Caki2 (cell line): ENCODE results near the gene MUC12. TPM values are rescaled to one million over a fixed set of nuclear protein-coding genes. Genes with fewer than 3 reads are reported as not detected.

Experiments
- DNase-seq: peaks from one replicate; pipeline ENCODE4 v3.0.0-alpha.2; 2015; ENCODE audit warnings: low read depth
- in situ Hi-C: cut with HindIII; loops from 2 replicates; pipeline ENCODE4 v1.10.0; 2016; ENCODE audit warnings: low sequenced_read_pairs, low pct_unique_long_range_greater_than_20kb, mixed read lengths
- total RNA-seq: library from RNA; depleted of rRNA; stranded (reverse); fragments of >200 nt; shearing (Covaris generic); gene quantifications from 2 replicates; pipeline ENCODE4 v1.2.3, GENCODE V29; 2014; ENCODE audit warnings: low replicate concordance

The MUC12 gene
- total RNA-seq, 1 experiment from 2014 or later = 1.3 TPM

DNA sequence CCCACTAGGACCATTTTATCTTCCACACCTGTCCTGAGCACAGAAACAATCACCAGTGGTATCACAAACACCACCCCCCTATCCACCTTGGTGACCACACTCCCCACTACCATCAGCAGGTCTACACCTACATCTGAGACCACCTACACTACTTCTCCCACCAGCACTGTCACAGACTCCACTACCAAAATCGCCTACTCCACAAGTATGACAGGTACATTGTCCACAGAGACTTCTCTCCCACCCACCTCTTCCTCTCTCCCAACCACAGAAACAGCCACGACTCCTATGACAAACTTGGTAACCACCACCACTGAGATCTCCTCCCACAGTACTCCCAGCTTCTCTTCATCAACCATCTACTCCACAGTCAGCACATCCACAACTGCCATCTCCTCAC lies 16.7 kb upstream of the MUC12 start:
- DNase-seq = no peak
- in situ Hi-C loops = no loop called here

DNA sequence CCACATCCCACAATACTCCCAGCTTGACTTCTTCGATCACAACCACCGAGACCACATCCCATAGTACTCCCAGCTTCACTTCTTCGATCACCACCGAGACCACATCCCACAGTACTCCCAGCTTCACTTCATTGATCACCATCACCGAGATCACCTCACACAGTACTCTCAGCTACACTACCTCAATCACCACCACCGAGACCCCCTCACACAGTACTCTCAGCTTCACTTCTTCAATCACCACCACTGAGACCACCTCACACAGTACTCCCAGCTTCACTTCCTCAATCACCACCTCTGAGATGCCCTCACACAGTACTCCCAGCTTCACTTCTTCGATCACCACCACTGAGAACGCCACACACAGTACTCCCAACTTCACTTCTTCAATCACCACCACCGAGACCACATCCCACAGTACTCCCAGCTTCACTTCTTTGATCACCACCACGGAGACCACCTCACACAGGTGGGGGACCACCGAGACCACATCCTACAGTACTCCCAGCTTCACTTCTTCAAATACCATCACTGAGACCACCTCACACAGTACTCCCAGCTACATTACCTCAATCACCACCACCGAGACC lies 11.4 kb upstream of the MUC12 start:
- in situ Hi-C loops = no loop called here
- DNase-seq = no peak

DNA sequence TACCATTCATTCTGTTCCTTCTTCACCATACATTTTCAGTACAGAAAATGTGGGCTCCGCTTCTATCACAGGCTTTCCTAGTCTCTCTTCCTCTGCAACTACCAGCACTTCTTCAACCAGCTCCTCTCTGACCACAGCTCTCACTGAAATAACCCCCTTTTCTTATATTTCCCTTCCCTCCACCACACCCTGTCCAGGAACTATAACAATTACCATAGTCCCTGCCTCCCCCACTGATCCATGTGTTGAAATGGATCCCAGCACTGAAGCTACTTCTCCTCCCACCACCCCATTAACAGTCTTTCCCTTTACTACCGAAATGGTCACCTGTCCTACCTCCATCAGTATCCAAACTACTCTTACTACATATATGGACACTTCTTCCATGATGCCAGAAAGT lies 9.5 kb upstream of the MUC12 start:
- in situ Hi-C loops = no loop called here
- DNase-seq = no peak

DNA sequence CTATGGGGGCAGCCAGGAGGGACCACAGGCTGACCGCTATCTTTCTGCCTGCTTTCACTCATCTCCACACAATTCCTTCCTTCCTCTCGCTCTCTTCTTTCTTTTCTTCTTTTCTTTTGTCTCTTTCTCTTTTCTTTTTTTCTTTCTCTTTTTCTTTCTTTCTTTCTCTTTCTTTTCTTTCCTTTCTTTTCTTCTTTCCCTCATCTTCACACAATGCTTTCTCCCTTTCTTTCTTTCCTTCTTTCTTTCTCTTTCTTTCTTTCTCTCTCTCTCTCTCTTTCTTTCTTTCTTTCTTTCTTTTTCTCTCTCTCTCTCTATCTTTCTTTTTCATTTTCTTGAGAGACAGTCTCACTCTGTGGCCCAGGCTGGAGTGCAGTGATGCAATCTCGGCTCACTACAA lies 6.8 kb upstream of the MUC12 start:
- in situ Hi-C loops = no loop called here
- no peak for DNase-seq

DNA sequence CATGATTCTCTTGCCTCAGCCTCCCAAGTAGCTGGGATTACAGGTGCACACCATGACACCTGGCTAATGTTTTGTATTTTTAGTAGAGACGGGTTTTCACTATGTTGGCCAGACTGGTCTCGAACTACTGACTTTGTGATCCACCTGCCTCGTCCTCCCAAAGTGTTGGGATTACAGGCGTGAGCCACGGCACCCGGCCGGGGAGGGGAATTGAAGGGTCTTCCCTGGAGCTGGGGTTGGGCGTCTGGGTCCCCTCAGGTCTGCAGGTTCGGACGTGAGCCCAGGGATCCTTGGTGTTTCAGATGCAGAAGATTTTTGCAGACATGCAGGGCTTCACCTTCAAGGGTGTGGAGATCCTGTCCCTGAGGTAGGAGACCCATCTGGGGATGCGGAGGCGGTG lies 6.0 kb upstream of the MUC12 start:
- no peak for DNase-seq
- in situ Hi-C loops = no loop called here

DNA sequence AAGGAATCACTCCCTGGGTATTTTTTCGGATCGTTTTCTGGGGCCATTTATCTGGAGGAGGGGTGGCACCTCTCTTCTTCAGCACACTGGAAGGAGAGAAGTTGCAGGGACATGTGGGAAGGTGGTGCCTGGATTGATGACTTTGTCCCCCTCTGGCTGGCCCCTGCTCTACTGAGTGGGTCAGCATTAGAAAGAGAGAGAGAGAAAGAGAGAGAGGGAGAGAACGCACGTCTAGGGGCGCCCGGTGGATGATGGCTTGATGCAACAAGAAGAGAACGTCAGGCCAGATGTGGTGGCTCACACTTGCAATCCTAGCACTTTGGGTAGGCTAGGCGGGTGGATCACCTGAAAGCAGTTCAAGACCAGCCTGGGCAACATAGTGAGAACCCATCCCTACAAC lies 5.5 kb upstream of the MUC12 start:
- in situ Hi-C loops = no loop called here
- no peak for DNase-seq

DNA sequence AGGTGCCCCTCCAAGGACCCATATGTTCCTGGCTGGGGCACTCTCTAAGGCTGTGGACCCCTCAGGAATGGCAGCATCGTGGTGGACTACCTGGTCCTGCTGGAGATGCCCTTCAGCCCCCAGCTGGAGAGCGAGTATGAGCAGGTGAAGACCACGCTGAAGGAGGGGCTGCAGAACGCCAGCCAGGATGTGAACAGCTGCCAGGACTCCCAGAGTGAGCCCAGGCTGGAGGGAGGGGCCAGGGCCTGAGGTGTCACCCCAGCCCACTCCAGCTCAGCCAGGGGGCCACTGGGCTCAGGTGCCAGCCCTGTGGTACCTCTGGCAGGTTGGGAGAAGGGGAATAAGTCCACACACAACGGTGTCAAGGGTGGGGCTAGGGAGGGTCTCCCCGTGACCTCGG lies 4.7 kb upstream of the MUC12 start:
- in situ Hi-C loops = no loop called here
- DNase-seq = no peak

DNA sequence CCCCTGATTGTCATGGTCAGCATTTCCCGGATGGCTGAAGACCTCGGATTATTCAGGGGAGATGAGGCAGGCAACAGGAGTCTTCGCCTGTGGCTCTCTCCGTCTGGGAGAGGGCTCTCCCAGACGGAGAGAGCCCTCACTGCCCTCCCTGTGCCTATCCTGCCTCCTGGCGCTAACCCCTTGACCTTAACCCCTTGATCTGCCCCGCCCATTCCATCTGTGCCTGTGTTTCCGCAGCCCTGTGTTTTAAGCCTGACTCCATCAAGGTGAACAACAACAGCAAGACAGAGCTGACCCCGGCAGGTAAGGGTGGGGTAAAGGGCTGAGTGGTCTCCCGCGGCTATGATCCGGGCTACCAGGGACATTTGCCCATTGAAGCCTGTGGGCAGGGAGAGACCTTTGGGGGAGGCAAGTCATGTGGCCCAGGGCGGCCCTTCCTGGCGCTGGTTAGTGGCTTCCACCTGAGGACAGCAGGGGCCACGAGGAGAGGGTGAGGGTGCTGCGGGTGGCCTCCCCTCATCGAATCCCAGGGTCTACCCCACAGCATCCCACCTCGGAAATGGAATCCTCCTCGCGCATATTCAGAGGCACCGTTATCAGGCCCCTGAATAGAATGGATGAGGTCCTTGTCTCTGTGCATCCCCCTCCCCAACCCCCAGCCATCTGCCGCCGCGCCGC lies 4.2 kb upstream of the MUC12 start:
- in situ Hi-C loops = no loop called here
- DNase-seq = no peak

DNA sequence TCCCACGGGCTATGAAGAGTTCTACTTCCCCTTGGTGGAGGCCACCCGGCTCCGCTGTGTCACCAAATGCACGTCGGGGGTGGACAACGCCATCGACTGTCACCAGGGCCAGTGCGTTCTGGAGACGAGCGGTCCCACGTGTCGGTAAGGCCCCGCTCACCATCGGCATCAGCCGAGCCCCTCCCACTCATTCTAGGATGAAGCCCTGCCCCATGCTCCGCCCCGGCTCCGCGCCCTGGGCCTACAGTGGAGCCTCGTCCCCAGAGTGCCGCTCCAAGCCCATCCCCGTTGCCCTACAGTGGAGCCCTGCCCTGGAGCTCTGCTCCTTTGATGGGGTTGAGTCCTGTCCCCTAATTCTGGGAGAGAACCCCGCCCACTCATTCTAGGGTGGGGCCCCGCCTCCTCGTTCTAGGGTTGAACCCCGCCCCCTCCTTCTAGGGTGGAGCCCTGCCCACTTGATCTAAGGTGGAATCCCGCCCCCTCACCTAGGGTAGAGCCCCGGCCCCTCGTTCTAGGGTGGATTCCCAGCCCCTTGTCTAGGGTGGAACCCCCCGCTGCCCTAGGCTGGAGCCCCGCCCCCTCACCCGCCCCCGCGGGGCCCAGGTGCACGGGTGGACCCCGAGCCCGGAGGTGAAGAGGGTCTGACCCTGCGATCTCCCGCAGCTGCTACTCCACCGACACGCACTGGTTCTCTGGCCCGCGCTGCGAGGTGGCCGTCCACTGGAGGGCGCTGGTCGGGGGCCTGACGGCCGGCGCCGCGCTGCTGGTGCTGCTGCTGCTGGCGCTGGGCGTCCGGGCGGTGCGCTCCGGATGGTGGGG lies 3.4 kb upstream of the MUC12 start:
- in situ Hi-C loops = no loop called here
- peak; percentile 83 for DNase-seq

DNA sequence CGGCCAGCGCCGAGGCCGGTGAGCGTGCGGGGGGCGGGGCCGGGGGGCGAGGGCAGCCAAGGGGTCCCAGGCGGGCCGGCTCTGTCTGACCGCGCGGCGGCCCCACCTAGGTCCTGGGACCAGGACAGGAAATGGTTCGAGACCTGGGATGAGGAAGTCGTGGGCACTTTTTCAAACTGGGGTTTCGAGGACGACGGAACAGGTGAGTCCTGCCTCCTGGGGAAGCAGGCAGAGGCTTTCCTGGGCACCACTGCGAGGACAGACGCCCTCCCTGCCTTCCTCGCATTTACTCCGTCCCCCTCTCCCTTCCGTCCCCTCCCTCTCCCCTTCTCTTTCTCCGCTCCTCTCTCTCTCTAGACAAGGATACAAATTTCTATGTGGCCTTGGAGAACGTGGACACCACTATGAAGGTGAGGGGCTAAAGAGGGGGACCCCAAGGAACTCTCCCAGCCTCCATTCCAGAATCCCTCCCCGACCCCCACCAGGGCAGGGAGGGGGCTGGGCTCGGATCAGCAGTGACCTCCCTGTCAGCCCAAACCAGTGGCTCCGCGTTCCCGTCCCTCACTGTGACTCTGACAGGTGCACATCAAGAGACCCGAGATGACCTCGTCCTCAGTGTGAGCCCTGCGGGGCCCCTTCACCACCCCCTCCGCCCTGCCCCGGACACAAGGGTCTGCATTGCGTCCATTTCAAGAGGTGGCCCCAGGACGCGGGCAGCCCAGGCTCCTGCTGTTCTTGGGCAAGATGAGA lies 2.6 kb upstream of the MUC12 start:
- peak; percentile 24 for DNase-seq
- in situ Hi-C loops = no loop called here

DNA sequence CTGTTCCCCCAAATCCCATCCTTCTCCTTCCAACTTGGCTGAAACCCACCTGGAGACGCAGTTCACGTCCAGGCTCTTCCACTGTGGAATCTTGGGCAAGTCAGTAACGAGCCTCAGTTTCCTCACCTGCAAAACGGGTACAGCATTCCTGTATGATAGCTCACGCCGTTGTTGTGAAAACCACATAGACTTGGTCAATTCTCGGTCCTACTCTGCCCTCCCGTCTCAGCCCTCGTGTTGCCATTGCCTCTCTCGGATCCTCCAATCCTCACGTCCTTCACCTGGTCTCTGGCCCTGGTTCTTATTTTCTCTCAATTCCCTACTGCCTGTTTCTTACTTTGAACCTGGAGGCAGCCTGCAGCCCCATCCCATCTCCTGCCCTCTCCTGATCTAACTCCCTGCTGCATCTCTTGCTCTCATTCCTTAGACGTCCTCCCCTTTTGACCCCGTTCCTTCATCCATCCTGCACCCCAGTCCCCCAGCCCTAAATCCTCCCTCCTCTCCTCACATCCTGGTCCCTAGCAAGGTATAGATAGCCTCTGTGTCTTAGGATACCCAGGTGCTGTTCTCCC lies 2.0 kb upstream of the MUC12 start:
- in situ Hi-C loops = no loop called here
- no peak for DNase-seq

DNA sequence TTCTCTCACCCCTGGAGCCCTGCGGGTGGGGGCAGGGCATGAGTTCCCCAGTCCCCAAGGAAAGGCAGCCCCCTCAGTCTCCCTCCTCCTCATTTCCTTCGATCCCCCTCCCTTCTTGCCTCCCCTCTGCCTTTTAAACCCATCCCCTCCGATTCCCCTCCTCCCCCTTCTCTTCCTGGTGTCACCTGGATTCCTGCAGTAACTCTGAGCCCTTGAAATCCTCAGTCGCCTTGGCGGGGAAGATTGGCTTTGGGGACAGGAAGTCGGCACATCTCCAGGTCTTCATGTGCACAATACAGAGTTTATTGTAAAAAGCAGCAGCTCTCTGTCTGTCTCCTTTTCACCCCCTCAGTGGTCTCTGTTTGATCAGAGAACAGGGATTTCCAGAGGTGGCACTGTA lies 1.3 kb upstream of the MUC12 start:
- in situ Hi-C loops = no loop called here
- no peak for DNase-seq

DNA sequence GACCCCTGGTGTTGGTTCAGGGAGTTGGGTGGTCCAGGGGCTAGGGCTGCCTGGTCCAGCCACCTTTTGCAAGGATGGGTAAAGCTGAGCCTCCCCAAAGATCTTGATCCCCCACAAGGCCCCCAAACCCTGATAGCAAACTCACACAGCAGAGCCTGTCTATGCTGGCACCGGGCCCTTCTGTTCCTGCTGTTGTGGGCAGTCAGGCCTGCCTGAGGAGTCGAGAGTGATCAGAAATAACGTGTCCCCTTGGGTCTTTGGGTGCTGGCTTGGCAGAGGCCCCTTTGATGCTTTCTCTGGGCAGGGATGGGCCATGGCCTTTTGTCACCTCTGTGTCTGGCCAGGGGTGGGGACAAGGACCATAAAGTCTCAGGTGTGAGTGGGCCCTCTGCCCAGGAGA lies 715 bp upstream of the MUC12 start:
- in situ Hi-C loops = no loop called here
- DNase-seq = no peak

DNA sequence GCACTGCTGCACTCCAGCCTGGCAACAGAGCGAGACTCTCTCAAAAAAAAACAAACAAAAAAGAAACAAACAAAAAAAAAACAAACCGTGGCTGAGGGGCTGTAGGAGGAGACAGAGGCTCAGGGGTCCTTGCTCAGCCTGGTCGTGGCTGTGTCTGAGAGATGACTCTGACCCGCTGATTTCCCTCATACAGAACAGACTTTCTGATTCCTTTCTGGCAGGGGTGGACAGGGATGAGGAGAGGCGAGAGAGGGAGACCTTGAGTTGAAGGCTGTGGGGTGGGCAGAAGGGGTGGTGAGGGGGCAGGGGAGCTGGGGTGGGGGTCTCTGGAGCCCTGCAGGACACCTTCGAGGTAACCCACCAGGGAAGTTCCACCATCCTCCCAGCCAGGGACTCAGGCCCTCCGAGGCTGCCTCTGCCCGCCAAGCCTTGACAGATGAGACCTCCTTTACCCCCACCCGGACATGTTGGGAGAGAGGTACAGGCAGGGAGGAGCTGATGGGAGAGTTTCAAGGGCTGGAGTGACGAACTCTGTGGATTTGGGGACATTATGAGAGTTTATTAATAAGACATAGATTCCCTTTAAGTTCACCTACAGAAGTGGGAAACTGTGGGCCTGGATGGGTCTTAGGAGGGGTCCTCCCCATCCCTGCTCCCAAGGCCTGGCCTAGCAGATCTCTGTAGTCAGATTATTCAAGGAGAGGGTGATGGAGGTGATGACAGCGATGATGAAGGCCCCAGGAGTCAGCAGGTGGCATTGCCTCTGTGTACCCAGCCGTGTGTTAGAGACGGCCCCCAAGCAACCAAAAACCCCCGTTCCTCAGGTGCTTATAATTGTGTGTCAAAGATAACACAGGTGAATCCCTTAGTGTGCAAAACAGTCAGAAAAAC lies 2.0 kb downstream of the MUC12 start:
- no peak for DNase-seq
- in situ Hi-C loops = no loop called here

DNA sequence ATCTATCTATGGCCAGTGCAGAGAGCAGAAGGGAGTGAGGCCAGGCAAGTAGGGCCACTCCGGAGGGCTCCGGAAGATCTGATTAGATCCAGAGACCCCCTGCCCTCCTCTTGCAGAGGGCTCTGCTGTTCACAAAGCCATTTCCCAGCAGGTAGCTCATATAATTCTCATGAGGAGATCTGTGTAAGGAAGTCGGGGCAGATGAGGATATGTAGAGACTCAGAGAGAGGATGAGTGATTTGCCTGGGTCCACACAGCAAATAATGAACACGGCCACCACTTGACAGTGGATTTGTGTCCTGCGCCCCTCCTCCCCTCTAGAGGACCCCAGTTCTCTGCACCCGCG lies 2.6 kb downstream of the MUC12 start:
- no peak for DNase-seq
- in situ Hi-C loops = no loop called here

DNA sequence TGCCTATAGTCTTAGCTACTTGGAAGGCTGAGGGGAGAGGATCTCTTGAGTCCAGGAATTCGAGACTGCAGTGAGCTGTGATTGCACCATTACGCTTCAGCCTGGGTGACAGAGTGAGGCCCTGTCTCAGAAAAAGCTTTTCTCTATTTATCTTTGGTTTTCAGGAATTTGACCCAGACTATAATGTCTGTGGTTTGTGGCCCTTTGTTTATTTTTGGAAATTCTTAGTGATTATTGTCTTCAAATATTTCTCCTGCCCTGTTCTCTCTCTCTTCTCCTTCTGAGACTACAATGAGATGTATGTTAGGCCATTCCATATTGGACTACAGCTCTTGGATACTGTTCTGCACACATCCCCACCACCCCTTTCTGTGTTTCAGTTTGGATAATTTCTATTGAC lies 4.7 kb downstream of the MUC12 start:
- in situ Hi-C loops = no loop called here
- peak; percentile 48 for DNase-seq

DNA sequence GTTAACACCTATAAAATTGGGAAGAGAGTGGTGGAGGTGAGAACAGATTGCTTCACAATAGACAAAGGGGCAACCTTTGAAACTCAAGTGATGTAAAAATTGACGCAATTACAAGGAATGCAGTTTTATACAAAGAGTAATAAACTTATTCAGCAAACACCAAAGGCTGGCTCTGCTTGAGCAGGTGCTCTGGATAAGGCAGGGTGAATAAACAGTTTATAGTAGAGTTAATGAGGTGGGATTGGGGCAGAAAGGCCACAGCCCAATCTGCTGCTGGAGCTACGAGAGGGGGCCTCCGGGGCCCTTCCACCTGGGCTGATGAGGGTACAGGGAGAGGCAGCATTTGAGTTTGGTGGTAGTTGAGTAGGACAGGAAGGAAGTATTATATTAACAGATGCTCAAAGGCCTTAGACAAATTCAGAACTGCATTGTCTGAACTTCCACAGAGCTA lies 6.0 kb downstream of the MUC12 start:
- no peak for DNase-seq

DNA sequence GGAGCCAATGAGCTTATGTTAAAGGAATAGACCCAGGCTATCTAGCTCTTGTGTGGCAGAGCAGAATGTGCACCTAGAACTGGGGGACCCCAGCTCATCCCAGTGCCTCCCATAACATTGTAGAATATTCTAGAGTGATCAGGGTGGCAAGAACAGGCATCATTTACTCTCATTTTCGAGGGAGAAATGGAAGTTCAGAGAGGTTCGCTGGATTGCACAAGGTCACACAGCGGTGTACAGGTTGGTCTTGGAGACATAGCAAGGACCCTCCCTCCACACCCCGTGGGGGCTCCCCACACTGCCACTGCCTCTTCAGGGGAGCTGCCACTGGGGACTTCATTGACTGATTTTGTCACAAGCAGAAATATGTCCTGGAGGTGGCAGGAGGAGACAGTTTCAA lies 8.9 kb downstream of the MUC12 start:
- no peak for DNase-seq
- in situ Hi-C loops = no loop called here

More for the DNA sequence above, 6.0 kb downstream of the MUC12 start:
- in situ Hi-C loops = no loop called here
